NCI-H446 treated with DMSO at 0.1 percent for 48 hours (cell line): ENCODE measurements around the gene SUGT1.

Experiments used
- DNase-seq: peaks from one replicate; lab custom pipeline; 2025; lab: John Stamatoyannopoulos, UW

SUGT1 gene

GRCh38 chr13:52737965-52738364 is 85.3 kb downstream of the SUGT1 start:
- no peak for DNase-seq

- no peak for DNase-seq
Measured at GRCh38 chr13:52738719-52739467, 86.3 kb downstream of the SUGT1 start.

- DNase-seq = no peak
Measured at GRCh38 chr13:52739468-52740071, 86.9 kb downstream of the SUGT1 start, which contains the start of gene CNMD. CNMD (minus strand) TSS chr13:52739820; CDS start chr13:52739701, 119 bp downstream.

GRCh38 chr13:52743569-52743968 is 90.9 kb downstream of the SUGT1 start:
- DNase-seq = no peak

- no peak for DNase-seq
Measured at GRCh38 chr13:52743988-52744387, 91.4 kb downstream of the SUGT1 start.

GRCh38 chr13:52744842-52745375 is 92.3 kb downstream of the SUGT1 start:
- DNase-seq = peak; percentile 55

- DNase-seq = no peak
Measured at GRCh38 chr13:52746141-52746540, 93.5 kb downstream of the SUGT1 start.

- DNase-seq = peak; percentile 22
Measured at GRCh38 chr13:52749419-52749818, 96.8 kb downstream of the SUGT1 start.
